WERI-Rb-1 (cell line): ENCODE data around the gene PRSS38.

Experiments
- DNase-seq: peaks from one replicate; pipeline ENCODE4 v3.0.0-alpha.2; 2020
- H3K27ac ChIP-seq: fragments of 250-450 bp; sonication (Bioruptor Pico); 2 replicates; pipeline ENCODE4 v1.5.1; 2020; ENCODE audit warnings: mild to moderate bottlenecking, moderate library complexity
- H3K27me3 ChIP-seq: fragments of 250-450 bp; sonication (Bioruptor Pico); 2 replicates; pipeline ENCODE4 v1.5.1; 2021; ENCODE audit warnings: mild to moderate bottlenecking, low read depth, moderate library complexity; ENCODE audit not compliant: insufficient read depth, severe bottlenecking
- H3K36me3 ChIP-seq: fragments of 250-450 bp; sonication (Bioruptor Pico); 2 replicates; pipeline ENCODE4 v1.5.1; 2020; ENCODE audit warnings: mild to moderate bottlenecking, moderate library complexity
- H3K4me3 ChIP-seq: 2 replicates; pipeline ENCODE4 v1.5.1; 2011; ENCODE audit warnings: low read depth, mild to moderate bottlenecking, control low read depth, low read length
- H3K9me3 ChIP-seq: fragments of 250-450 bp; sonication (Bioruptor Pico); 2 replicates; pipeline ENCODE4 v1.5.1; 2021; ENCODE audit warnings: mild to moderate bottlenecking, moderate library complexity; ENCODE audit not compliant: severe bottlenecking
- CTCF ChIP-seq: IDR thresholded peaks from 2 replicates; pipeline ENCODE4 v1.5.1; 2011; ENCODE audit warnings: low read depth, mild to moderate bottlenecking, control low read depth, inconsistent platforms, low read length

PRSS38 gene

GRCh38 chr1:227776331-227776771 is 39.1 kb upstream of the PRSS38 start:
- H3K9me3 ChIP-seq, result no peaks in the 10 kb centered on the region
- no peak for DNase-seq
- H3K27me3 ChIP-seq, result no peaks in the 10 kb centered on the region
- H3K4me3 ChIP-seq, result no peak overlapping the region
- no peaks in the 10 kb centered on the region for H3K36me3 ChIP-seq
- TF ChIP-seq CTCF, result no peak
- no peak overlapping the region for H3K27ac ChIP-seq

- TF ChIP-seq CTCF, result no peak
- H3K27me3 ChIP-seq, result no peaks in the 10 kb centered on the region
- no peaks in the 10 kb centered on the region for H3K9me3 ChIP-seq
- H3K4me3 ChIP-seq, result no peak overlapping the region
- H3K27ac ChIP-seq, result no peak overlapping the region
- no peak for DNase-seq
- no peaks in the 10 kb centered on the region for H3K36me3 ChIP-seq
Measured at GRCh38 chr1:227777156-227777555, 38.3 kb upstream of the PRSS38 start.

- DNase-seq, result no peak
- Histone ChIP-seq H3K36me3 (no peaks in the 10 kb centered on the region), H3K27me3 (no peaks in the 10 kb centered on the region), H3K4me3 (no peak overlapping the region), H3K9me3 (no peaks in the 10 kb centered on the region), H3K27ac (no peak overlapping the region)
- no peak for TF ChIP-seq CTCF
Measured at GRCh38 chr1:227777646-227778045, 37.8 kb upstream of the PRSS38 start.

GRCh38 chr1:227778401-227778947 is 37.0 kb upstream of the PRSS38 start:
- no peaks in the 10 kb centered on the region for H3K27me3 ChIP-seq
- DNase-seq, result no peak
- H3K27ac ChIP-seq, result no peak overlapping the region
- TF ChIP-seq CTCF, result no peak
- H3K4me3 ChIP-seq, result no peak overlapping the region
- H3K9me3 ChIP-seq, result no peaks in the 10 kb centered on the region
- H3K36me3 ChIP-seq, result no peaks in the 10 kb centered on the region

- no peaks in the 10 kb centered on the region for H3K36me3 ChIP-seq
- no peak for TF ChIP-seq CTCF
- H3K9me3 ChIP-seq, result no peaks in the 10 kb centered on the region
- H3K27ac ChIP-seq, result no peak overlapping the region
- no peaks in the 10 kb centered on the region for H3K27me3 ChIP-seq
- no peak for DNase-seq
- H3K4me3 ChIP-seq, result no peak overlapping the region
Measured at GRCh38 chr1:227779021-227779441, 36.4 kb upstream of the PRSS38 start.

GRCh38 chr1:227779685-227780084 is 35.8 kb upstream of the PRSS38 start:
- Histone ChIP-seq H3K36me3 (no peaks in the 10 kb centered on the region), H3K4me3 (no peak overlapping the region), H3K27ac (no peak overlapping the region), H3K9me3 (no peaks in the 10 kb centered on the region), H3K27me3 (no peaks in the 10 kb centered on the region)
- no peak for DNase-seq
- TF ChIP-seq CTCF, result no peak
